ENCODE data around the gene COL12A1. TPM values are rescaled to one million over a fixed set of nuclear protein-coding genes. Genes with fewer than 3 reads are reported as not detected.

The COL12A1 gene
- total and polyA plus RNA-seq, 9 of the 15 experiments (the other 6 are each of a cell fraction or from before 2014, with no cell fraction given): 0.11 TPM; not detected in 8

GRCh38 chr6:75210885-75211739 is 5.3 kb upstream of the COL12A1 start (continued):
- TF ChIP-seq REST (IDR thresholded peaks at IDR 0.05; ENCODE audit: borderline replicate concordance) (peak; percentile 61; the same call in 1 of the 2 replicates), REST (CRISPR knock-in tag; IDR thresholded peaks at IDR 0.05; ENCODE audit: low read depth) (no peak), OTX1 (CRISPR knock-in tag; IDR thresholded peaks at IDR 0.05) (no peak), SMARCA5 (IDR thresholded peaks at IDR 0.05) (no peak), ZNF311 (CRISPR knock-in tag; IDR thresholded peaks at IDR 0.05) (no peak), PHF21A (IDR thresholded peaks at IDR 0.05; ENCODE audit: borderline replicate concordance, low read depth) (peak; percentile 15; the same call in 1 of the 2 replicates), BCOR (IDR thresholded peaks at IDR 0.05) (no peak), SREBF2 (CRISPR knock-in tag; IDR thresholded peaks at IDR 0.05) (no peak), KDM5B (IDR thresholded peaks at IDR 0.05; ENCODE audit: insufficient replicate concordance, low read depth, low read length) (no peak), HNRNPUL1 (IDR thresholded peaks at IDR 0.05; ENCODE audit: low read length) (no peak), KDM1A (IDR thresholded peaks at IDR 0.05) (no peak), RBBP5 (IDR thresholded peaks at IDR 0.05; ENCODE audit: borderline replicate concordance, insufficient read depth, low read length, poor library complexity, severe bottlenecking) (no peak), NBN (IDR thresholded peaks at IDR 0.05; ENCODE audit: low read depth) (no peak), STAG1 (CRISPR knock-in tag; IDR thresholded peaks at IDR 0.05; ENCODE audit: borderline replicate concordance) (no peak), RCOR1 (IDR thresholded peaks at IDR 0.05; ENCODE audit: borderline replicate concordance in 1 of 2, low read depth in 2 of 2, low read length in 2 of 2) (peak in 1 of 2 experiments; percentile 26; a peak in 1 of 4 replicates), CBX3 (IDR thresholded peaks at IDR 0.05; ENCODE audit: borderline replicate concordance in 1 of 2, low read length in 2 of 2) (no peak)
- TF ChIP-seq, protein P1, sequence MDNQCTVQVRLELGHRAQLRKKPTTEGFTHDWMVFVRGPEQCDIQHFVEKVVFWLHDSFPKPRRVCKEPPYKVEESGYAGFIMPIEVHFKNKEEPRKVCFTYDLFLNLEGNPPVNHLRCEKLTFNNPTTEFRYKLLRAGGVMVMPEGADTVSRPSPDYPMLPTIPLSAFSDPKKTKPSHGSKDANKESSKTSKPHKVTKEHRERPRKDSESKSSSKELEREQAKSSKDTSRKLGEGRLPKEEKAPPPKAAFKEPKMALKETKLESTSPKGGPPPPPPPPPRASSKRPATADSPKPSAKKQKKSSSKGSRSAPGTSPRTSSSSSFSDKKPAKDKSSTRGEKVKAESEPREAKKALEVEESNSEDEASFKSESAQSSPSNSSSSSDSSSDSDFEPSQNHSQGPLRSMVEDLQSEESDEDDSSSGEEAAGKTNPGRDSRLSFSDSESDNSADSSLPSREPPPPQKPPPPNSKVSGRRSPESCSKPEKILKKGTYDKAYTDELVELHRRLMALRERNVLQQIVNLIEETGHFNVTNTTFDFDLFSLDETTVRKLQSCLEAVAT (IDR thresholded peaks at IDR 0.05): no peak

Measured in K562 (cell line).